EH (cell line): Measurements from ENCODE around the gene SMCHD1.
A peak's percentile ranks its signal among the peaks of the same experiment; 100 is the strongest.
"Not testable (repeated sequence)": the region's sequence is repeated elsewhere in the genome, so short reads cannot be mapped to it uniquely, and the experiment has no call there.

Experiments
- DNase-seq: peaks from one replicate; pipeline ENCODE4 v3.0.0-alpha.2; 2015; ENCODE audit warnings: low read depth

The SMCHD1 gene

GRCh38 chr18:2818281-2818680 is 162.8 kb downstream of the SMCHD1 start:
- DNase-seq: no peak

DNA sequence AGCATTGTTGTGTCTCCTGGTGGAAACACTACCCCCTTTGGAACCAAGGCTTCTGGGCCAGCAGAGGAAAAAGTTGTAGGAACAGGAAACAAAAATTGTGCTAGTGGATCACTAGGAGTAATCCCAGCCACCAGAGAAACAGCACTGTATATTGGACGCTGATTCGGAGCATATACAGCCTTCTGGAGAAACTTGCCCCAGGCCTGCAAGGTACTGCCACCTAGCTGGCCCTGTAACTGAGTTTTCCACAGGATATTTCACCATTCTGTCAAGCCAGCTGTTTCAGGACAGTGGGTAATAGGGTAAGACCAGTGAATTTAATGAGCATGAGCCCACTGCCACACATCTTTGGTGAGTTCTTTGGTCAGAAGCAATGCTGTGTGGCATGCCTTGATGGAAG is 166.2 kb downstream of the SMCHD1 start:
- no peak for DNase-seq

- DNase-seq: no peak
Measured at GRCh38 chr18:2822213-2822921, 166.8 kb downstream of the SMCHD1 start.

GRCh38 chr18:2823202-2823601 is 167.7 kb downstream of the SMCHD1 start:
- DNase-seq: no peak

GRCh38 chr18:2823966-2824365 is 168.4 kb downstream of the SMCHD1 start:
- no peak for DNase-seq

- no peak for DNase-seq
Measured at GRCh38 chr18:2824865-2825264, 169.3 kb downstream of the SMCHD1 start.

DNA sequence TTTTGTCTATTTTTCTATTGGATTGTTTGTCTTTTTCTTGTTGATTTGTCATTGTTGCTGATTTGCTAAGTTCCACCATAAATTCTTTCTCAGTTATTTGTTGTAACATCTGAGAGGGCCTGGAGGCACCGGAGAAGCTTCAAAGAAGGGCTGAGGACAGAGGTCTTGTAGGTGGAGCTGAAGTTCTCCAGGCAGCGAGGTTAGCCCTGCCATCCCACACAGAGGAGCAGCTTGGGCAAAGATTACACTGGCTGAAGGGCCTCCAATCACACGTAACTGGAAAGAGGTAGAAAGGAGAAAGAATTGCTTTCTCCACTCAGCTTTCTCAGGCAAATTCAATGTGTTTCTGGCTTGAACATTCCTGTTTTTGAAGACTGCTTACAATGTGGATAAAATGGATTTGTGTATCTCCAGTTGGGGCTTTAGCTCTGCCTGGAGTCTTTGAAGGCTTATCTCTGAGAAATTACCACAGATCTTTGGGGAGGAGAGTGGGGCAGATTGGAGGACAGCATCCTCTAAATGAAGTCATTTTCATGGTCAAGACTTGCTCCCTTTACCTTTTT is 170.2 kb downstream of the SMCHD1 start:
- no peak for DNase-seq

DNA sequence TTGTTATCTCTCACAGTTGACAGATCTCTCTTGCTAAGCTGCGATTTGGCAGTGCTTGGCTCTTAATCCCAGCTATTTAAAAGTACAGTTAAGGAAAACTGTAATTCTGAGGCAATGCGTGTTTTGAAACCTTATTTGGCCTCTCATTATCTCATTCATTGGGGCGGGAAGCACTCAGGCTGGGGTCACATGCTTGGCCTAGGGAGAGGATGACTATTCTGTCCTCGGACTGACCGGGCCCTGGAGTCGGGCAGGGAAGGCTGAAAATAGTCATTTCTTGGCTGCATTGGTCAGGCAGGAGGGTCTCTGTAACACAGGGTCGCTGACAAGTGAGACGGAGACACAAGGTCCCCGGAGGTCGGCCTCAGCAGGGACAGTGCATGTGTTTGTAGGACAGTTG is 171.1 kb downstream of the SMCHD1 start:
- no peak for DNase-seq

DNA sequence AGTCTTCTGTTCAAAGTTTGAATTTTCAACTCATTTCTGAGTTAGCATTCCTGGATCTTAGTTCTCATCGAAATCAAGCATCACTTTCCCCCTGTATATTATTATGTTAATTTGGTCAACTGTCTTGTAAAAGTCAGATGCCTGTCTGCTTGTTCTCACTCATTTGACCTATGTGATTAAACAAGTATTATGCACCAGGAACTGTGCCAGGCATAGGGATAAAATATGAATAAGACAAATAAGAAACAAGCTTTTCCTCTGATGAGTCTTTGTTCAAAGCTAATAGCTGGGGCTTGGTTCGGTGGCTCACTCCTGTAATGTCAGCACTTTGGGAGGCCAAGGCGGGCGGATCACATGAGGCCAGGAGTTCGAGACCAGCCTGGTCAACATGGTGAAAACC is 171.5 kb downstream of the SMCHD1 start:
- no peak for DNase-seq

DNA sequence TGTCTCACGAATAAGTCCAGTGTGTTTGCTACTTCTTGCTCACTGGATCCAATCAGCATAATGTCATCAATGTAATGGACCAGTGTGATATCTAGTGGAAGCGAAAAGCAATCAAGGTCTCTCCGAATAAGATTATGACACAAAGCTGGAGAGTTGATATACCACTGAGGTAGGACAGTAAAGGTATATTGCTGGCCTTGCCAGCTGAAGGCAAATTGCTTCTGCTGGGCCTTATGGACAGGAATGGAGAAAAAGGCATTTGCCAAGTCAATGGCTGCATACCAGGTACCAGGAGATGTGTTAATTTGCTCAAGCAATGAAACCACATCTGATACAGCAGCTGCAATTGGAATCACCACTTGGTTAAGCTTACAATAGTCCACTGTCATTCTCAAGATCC is 180.6 kb downstream of the SMCHD1 start:
- DNase-seq: not testable (repeated sequence)

GRCh38 chr18:2837290-2837689 is 181.8 kb downstream of the SMCHD1 start:
- DNase-seq: not testable (repeated sequence)

DNA sequence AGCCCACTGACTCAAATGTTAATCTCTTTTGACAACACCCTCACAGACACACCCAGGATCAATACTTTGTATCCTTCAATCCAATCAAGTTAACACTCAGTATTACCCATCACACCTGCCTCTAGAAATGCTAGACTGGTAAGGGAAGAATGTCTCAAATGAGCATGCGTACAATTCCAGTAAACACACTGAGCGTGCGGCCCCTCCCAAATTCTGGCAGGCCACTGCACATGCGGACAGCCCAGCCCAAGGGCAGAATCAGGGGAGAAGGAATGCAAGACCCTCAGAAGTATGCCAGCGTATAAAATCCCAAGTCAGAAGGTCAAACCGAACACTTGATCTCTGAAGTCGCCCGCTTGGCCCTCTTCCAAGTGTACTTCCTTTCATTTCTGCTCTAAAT is 183.7 kb downstream of the SMCHD1 start:
- no peak for DNase-seq

- DNase-seq: no peak
Measured at GRCh38 chr18:2840521-2840920, 185.0 kb downstream of the SMCHD1 start.

- no peak for DNase-seq
Measured at GRCh38 chr18:2843146-2843545, 187.6 kb downstream of the SMCHD1 start.

DNA sequence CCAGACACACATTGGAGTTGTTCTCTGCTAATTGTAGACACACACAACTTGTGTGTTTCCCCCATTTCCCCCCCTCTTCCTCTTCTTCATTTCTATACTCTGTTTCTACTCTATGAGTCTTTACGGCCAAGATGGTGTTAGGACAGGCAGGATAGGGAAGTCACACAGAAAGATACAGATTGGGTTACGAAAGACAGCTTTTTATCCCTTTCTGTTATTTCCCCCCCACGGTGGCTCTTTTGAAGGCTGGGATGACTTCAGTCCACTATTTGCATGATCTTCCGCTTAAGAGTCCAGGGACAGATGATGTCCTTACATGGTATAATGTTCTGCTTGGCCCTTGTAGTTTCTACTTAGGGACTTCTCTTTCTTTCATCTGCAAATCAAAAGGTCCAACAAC is 189.6 kb downstream of the SMCHD1 start:
- no peak for DNase-seq

DNA sequence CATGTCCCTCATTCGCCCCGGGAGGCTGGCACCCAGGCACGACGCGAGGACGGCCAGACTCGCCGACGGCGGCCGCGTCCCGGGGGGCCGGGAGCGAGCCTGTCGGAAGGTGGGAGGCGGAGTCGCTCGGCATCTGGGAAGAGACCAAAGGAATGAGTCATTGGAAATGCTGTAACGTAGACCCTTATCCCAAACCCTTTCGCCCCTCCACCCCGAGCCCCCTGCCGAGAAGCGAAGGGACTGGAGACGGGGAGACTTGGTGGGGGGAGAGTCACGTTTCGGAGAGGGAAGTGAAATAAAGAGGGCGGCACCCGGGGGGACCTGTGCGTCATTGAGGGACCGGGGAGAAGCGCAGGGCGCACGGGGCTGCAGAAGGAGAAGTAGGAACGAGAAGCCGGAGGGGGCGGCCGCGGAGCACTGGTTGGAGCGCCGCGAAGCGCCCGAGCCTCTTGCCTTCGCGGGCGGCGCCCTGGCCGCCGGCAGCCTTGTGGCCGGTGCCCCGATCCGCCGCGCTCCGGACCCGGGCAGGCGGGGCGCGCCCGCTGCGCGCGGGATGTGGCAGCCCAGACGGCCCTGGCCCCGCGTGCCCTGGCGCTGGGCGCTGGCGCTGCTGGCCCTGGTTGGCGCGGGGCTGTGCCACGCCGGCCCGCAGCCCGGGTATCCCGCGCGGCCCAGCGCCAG is 191.2 kb downstream of the SMCHD1 start, which contains the start of gene EMILIN2:
EMILIN2 (plus strand) TSS at position 371 of the 681 bp plus-strand sequence; CDS start at position 554, 183 bp downstream.
- peak; percentile 78 for DNase-seq

DNA sequence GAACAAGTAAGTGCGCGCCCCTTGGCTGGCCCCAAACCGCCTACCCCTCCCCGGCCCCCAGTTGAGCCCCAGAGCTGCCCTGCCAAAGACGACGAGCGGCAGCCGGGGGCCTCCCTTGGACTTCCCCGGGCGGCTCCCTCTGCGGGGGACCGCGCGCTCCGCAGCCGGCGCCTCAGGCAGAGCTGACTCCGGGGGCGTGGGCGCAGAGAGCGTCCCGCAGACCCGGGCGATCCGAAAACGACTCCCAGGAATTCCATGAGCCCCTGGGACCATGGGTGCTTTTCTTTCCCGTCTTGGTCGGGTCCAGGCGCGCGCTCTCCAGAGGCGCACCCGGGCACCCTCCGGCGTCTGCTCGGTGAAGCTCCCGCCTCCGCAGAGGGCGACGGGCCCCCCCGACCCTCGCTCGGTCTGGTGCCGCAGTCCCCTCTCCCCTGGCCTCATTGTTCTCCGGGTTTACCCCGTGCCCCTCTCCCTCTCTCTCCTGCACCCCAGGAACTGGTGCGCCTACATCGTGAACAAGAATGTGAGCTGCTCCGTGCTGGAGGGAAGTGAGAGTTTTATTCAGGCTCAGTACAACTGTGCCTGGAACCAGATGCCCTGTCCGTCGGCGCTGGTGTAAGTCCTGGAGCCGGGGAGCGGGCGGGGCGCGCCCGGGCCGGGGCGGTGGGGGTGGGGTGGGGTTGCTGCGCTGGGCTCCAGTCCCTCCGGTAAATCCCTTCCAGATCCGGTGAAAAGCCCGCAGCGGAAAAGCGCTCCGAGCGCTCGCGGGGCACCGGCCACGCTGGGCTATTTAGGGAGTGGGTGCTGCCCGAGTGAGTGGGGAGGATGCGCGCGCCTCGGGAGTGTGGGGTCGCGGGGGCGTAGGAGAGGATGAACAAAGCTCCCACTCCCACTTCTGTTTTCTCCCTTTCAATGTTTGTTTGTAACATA is 192.1 kb downstream of the SMCHD1 start:
- DNase-seq: peak; percentile 60

GRCh38 chr18:2848247-2849246 is 193.0 kb downstream of the SMCHD1 start:
- peak; percentile 45 for DNase-seq

GRCh38 chr18:2850816-2851215 is 195.3 kb downstream of the SMCHD1 start:
- DNase-seq: peak; percentile 44

- no peak for DNase-seq
Measured at GRCh38 chr18:2851771-2852170, 196.2 kb downstream of the SMCHD1 start.

GRCh38 chr18:2852460-2852859 is 196.9 kb downstream of the SMCHD1 start:
- DNase-seq: not testable (repeated sequence)
